ENCODE results near the gene KRTAP10-12. TPM values are rescaled to one million over a fixed set of nuclear protein-coding genes. Genes with fewer than 3 reads are reported as not detected.

Gene KRTAP10-12
- total RNA-seq, 1 experiment from 2014 or later, result not detected

DNA sequence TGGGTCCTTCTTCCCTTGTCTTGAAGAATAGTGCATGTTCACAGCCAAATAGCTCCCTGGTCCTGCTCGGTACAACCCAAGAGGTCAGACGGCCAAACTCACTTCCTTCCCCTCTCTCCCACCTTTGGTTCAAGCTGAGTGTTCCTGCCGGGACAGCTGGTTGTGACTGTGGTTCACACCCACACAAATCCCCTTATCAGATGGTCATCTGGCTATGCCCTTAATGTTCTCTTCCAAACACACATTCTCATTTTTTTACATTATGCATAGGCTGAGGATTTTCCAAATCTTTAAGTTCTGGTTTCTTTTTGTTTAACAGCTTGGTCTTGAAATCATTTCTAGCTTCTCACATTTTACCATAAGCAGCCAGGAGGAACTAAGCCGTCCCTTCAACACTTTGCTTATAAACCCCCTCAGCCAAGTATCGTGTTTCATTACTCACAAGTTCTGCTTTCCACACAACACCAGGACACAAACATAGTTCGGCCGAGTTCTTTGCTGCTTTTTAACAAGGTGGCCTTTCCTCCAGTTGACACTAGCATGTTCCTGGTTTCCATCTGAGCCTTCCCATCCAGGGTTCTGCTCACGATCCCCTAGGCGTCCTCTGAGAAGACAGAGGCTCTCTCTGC, 34.1 kb downstream of the KRTAP10-12 start:
- no peak for TF ChIP-seq EZH2 (IDR thresholded peaks at IDR 0.05; ENCODE audit: borderline replicate concordance, low read depth, low read length, poor library complexity, severe bottlenecking)
- TF ChIP-seq, protein P1, sequence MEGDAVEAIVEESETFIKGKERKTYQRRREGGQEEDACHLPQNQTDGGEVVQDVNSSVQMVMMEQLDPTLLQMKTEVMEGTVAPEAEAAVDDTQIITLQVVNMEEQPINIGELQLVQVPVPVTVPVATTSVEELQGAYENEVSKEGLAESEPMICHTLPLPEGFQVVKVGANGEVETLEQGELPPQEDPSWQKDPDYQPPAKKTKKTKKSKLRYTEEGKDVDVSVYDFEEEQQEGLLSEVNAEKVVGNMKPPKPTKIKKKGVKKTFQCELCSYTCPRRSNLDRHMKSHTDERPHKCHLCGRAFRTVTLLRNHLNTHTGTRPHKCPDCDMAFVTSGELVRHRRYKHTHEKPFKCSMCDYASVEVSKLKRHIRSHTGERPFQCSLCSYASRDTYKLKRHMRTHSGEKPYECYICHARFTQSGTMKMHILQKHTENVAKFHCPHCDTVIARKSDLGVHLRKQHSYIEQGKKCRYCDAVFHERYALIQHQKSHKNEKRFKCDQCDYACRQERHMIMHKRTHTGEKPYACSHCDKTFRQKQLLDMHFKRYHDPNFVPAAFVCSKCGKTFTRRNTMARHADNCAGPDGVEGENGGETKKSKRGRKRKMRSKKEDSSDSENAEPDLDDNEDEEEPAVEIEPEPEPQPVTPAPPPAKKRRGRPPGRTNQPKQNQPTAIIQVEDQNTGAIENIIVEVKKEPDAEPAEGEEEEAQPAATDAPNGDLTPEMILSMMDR (conservative IDR thresholded peaks at IDR 0.05; ENCODE audit: low read depth, low read length), result no peak
- peaks cover 2% of the 10 kb centered on the region for H3K36me3 ChIP-seq (ENCODE audit: insufficient read depth, low read length, poor library complexity, severe bottlenecking)
- BruUV-seq (replicated peaks), result TSS peak; percentile 37
- H3K9me3 ChIP-seq (ENCODE audit: low read depth, low read length, poor library complexity, severe bottlenecking), result no peaks in the 10 kb centered on the region
- intact Hi-C loops (cut with micrococcal nuclease; ENCODE audit: unreplicated experiment), result no loop called here
- CTCF ChIA-PET, result no interaction called here
- H3K27ac ChIP-seq (ENCODE audit: low read depth, low read length, poor library complexity, severe bottlenecking), result no peak overlapping the region
- POLR2A ChIA-PET (ENCODE audit: low non-redundant PET), result no interaction called here
- H3K4me3 ChIP-seq (ENCODE audit: low read depth, low read length, poor library complexity, severe bottlenecking), result no peak overlapping the region
- DNase-seq (ENCODE audit: low spot score), result no peak
- H3K27me3 ChIP-seq (replicated peaks; ENCODE audit: insufficient read depth, low read depth, low read length, poor library complexity), result no peaks in the 10 kb centered on the region
- no peaks in the 10 kb centered on the region for H3K4me1 ChIP-seq (ENCODE audit: insufficient read depth, low read length, poor library complexity, severe bottlenecking)

DNA sequence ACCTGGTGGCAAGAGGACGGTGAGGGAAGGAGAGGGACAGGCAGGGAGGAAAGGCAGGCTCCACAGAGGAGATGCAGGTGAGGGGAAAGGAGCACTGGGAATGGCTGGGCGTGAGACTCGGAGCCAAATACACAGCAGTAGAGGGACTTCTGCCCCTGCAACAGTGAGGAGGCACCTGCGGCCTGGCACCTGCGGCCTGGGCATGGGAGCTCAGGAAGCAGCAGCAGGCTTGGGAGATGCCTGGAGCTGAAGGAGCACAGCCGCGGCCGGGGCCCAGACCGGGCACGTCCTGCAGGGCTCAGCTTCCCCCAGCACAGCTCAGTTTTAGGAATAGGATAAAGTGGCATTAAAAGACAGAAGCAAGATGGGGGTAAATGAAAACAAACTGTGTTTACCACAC, 35.3 kb downstream of the KRTAP10-12 start:
- CTCF ChIA-PET, result no interaction called here
- BruUV-seq (replicated peaks), result no TSS peak
- intact Hi-C loops (cut with micrococcal nuclease; ENCODE audit: unreplicated experiment), result no loop called here
- no peak for TF ChIP-seq EZH2 (IDR thresholded peaks at IDR 0.05; ENCODE audit: borderline replicate concordance, low read depth, low read length, poor library complexity, severe bottlenecking)
- TF ChIP-seq, protein P1 (conservative IDR thresholded peaks at IDR 0.05; ENCODE audit: low read depth, low read length), result no peak
- no peak overlapping the region for H3K27ac ChIP-seq (ENCODE audit: low read depth, low read length, poor library complexity, severe bottlenecking)
- peaks cover 2% of the 10 kb centered on the region for H3K36me3 ChIP-seq (ENCODE audit: insufficient read depth, low read length, poor library complexity, severe bottlenecking)
- DNase-seq (ENCODE audit: low spot score), result no peak
- no peaks in the 10 kb centered on the region for H3K4me1 ChIP-seq (ENCODE audit: insufficient read depth, low read length, poor library complexity, severe bottlenecking)
- H3K9me3 ChIP-seq (ENCODE audit: low read depth, low read length, poor library complexity, severe bottlenecking), result no peaks in the 10 kb centered on the region
- H3K27me3 ChIP-seq (replicated peaks; ENCODE audit: insufficient read depth, low read depth, low read length, poor library complexity), result no peaks in the 10 kb centered on the region
- H3K4me3 ChIP-seq (ENCODE audit: low read depth, low read length, poor library complexity, severe bottlenecking), result no peak overlapping the region
- POLR2A ChIA-PET (ENCODE audit: low non-redundant PET), result interaction anchor here (0.7 kb wide), 1 partner anchor 10 kb away, joined by 3 read pairs; no protein-coding TSS in a partner anchor

DNA sequence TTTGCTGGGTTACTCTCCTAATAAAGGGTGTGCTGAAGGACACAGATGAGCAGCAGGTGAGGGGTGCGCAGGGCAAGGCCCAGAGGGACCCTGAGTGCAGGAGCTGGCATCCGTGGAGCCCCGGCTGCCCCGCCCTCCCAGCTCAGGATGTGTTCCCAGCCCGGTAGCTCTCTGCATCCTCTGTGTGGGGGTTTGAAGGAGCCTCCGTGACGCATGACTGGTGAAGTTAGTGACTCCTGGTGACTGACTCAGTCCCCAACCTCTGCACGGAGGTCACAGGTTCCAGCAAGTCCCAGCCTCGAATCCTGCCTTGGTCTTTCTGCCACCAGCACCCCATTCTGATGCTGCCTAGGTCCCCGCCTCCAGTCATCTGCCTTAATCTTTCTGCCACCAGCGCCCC, 36.0 kb downstream of the KRTAP10-12 start:
- no peaks in the 10 kb centered on the region for H3K27me3 ChIP-seq (replicated peaks; ENCODE audit: insufficient read depth, low read depth, low read length, poor library complexity)
- intact Hi-C loops (cut with micrococcal nuclease; ENCODE audit: unreplicated experiment), result no loop called here

More for the DNA sequence above, 36.0 kb downstream of the KRTAP10-12 start:
- Histone ChIP-seq H3K4me1 (ENCODE audit: insufficient read depth, low read length, poor library complexity, severe bottlenecking) (no peaks in the 10 kb centered on the region), H3K36me3 (ENCODE audit: insufficient read depth, low read length, poor library complexity, severe bottlenecking) (peaks cover 2% of the 10 kb centered on the region), H3K9me3 (ENCODE audit: low read depth, low read length, poor library complexity, severe bottlenecking) (peaks cover 2% of the 10 kb centered on the region), H3K27ac (ENCODE audit: low read depth, low read length, poor library complexity, severe bottlenecking) (no peak overlapping the region), H3K4me3 (ENCODE audit: low read depth, low read length, poor library complexity, severe bottlenecking) (no peak overlapping the region)
- ChIA-PET CTCF (no interaction called here), POLR2A (ENCODE audit: low non-redundant PET) (no interaction called here)
- TF ChIP-seq EZH2 (IDR thresholded peaks at IDR 0.05; ENCODE audit: borderline replicate concordance, low read depth, low read length, poor library complexity, severe bottlenecking), result no peak
- TF ChIP-seq, protein P1 (conservative IDR thresholded peaks at IDR 0.05; ENCODE audit: low read depth, low read length), result no peak
- no TSS peak for BruUV-seq (replicated peaks)
- DNase-seq (ENCODE audit: low spot score), result no peak
